A549 (cell line): ENCODE measurements around the gene RYR1.
"Not testable (repeated sequence)": the region's sequence is repeated elsewhere in the genome, so short reads cannot be mapped to it uniquely, and the experiment has no call there.

Source experiments
- CTCF ChIP-seq: fragments of >200 bp; sonication (Bioruptor Twin); formaldehyde crosslinking; IDR thresholded peaks from 3 replicates; pipeline ENCODE4 v1.5.1; 2016
- RCOR1 ChIP-seq: fragments of 150-350 bp; IDR thresholded peaks from 2 replicates; pipeline ENCODE4 v1.6.1; 2014; ENCODE audit warnings: antibody characterized with exemption, low read length, low read depth

- TF ChIP-seq CTCF, RCOR1: not testable (repeated sequence)
Observed at GRCh38 chr19:38579304-38579703, 145.8 kb downstream of the RYR1 start.
